Measurements from ENCODE around the gene ADCY6. TPM values are rescaled to one million over a fixed set of nuclear protein-coding genes. Genes with fewer than 3 reads are reported as not detected.

The ADCY6 gene
- total RNA-seq, 1 experiment from 2014 or later: 21.9 TPM

GRCh38 chr12:48758186-48758585, 30.7 kb downstream of the ADCY6 start:
- H3K9me3 Mint-ChIP-seq (ENCODE audit: unreplicated experiment): no peaks in the 10 kb centered on the region
- DNase-seq (ENCODE audit: unreplicated experiment): no peak
- no peak overlapping the region for H3K27ac Mint-ChIP-seq (ENCODE audit: low read depth, unreplicated experiment)
- POLR2A ChIA-PET: interaction anchor here (0.6 kb wide), 1 partner anchor 21 kb away, joined by 3 read pairs; no protein-coding TSS in a partner anchor
- H3K4me1 Mint-ChIP-seq (ENCODE audit: insufficient read depth, unreplicated experiment): no peaks in the 10 kb centered on the region
- BruUV-seq (replicated peaks): no TSS peak
- no peak overlapping the region for H3K4me3 Mint-ChIP-seq (ENCODE audit: unreplicated experiment)
- no peak for TF ChIP-seq CTCF (IDR thresholded peaks at IDR 0.05; ENCODE audit: unreplicated experiment)
- no peaks in the 10 kb centered on the region for H3K36me3 Mint-ChIP-seq (ENCODE audit: insufficient read depth, unreplicated experiment)
- no peaks in the 10 kb centered on the region for H3K27me3 Mint-ChIP-seq (ENCODE audit: insufficient read depth, unreplicated experiment)
- intact Hi-C loops (cut with micrococcal nuclease): no loop called here
- CTCF ChIA-PET: interaction anchor here (0.6 to 3.2 kb wide), 2 partner anchors 32 to 37 kb away, joined by 3 to 20 read pairs; no protein-coding TSS in a partner anchor

- Mint-ChIP-seq H3K27me3 (ENCODE audit: insufficient read depth, unreplicated experiment) (peaks cover 10% of the 10 kb centered on the region), H3K36me3 (ENCODE audit: insufficient read depth, unreplicated experiment) (no peaks in the 10 kb centered on the region), H3K4me3 (ENCODE audit: unreplicated experiment) (no peak overlapping the region), H3K9me3 (ENCODE audit: unreplicated experiment) (no peaks in the 10 kb centered on the region), H3K4me1 (ENCODE audit: insufficient read depth, unreplicated experiment) (no peaks in the 10 kb centered on the region), H3K27ac (ENCODE audit: low read depth, unreplicated experiment) (no peak overlapping the region)
- intact Hi-C loops (cut with micrococcal nuclease): loop anchor here (5.0 kb wide), 2 partner anchors 141 to 209 kb away; no protein-coding TSS in a partner anchor
- CTCF ChIA-PET: interaction anchor here (1.2 to 6.3 kb wide), 3 partner anchors 46 to 69 kb away, joined by 3 to 241 read pairs (median 6); no protein-coding TSS in a partner anchor
- no peak for DNase-seq (ENCODE audit: unreplicated experiment)
- no TSS peak for BruUV-seq (replicated peaks)
- TF ChIP-seq CTCF (IDR thresholded peaks at IDR 0.05; ENCODE audit: unreplicated experiment): no peak
- POLR2A ChIA-PET: interaction anchor here (1.2 kb wide), 1 partner anchor 12 kb away, joined by 3 read pairs; no protein-coding TSS in a partner anchor
Measured at GRCh38 chr12:48750769-48751356, 38.0 kb downstream of the ADCY6 start.

GRCh38 chr12:48750215-48750614, 38.7 kb downstream of the ADCY6 start:
- intact Hi-C loops (cut with micrococcal nuclease): loop anchor here (5.0 kb wide), 2 partner anchors 142 to 208 kb away; no protein-coding TSS in a partner anchor
- H3K4me3 Mint-ChIP-seq (ENCODE audit: unreplicated experiment): no peak overlapping the region
- POLR2A ChIA-PET: interaction anchor here (1.2 kb wide), 1 partner anchor 11 kb away, joined by 3 read pairs; no protein-coding TSS in a partner anchor
- no peak overlapping the region for H3K27ac Mint-ChIP-seq (ENCODE audit: low read depth, unreplicated experiment)
- no peaks in the 10 kb centered on the region for H3K9me3 Mint-ChIP-seq (ENCODE audit: unreplicated experiment)
- no peaks in the 10 kb centered on the region for H3K36me3 Mint-ChIP-seq (ENCODE audit: insufficient read depth, unreplicated experiment)
- no peaks in the 10 kb centered on the region for H3K4me1 Mint-ChIP-seq (ENCODE audit: insufficient read depth, unreplicated experiment)
- peaks cover 10% of the 10 kb centered on the region for H3K27me3 Mint-ChIP-seq (ENCODE audit: insufficient read depth, unreplicated experiment)
- BruUV-seq (replicated peaks): no TSS peak
- CTCF ChIA-PET: interaction anchor here (1.2 to 6.3 kb wide), 3 partner anchors 47 to 69 kb away, joined by 3 to 241 read pairs (median 6); no protein-coding TSS in a partner anchor
- no peak for TF ChIP-seq CTCF (IDR thresholded peaks at IDR 0.05; ENCODE audit: unreplicated experiment)
- no peak for DNase-seq (ENCODE audit: unreplicated experiment)

GRCh38 chr12:48744251-48745008, 44.5 kb downstream of the ADCY6 start:
- Mint-ChIP-seq H3K27ac (ENCODE audit: low read depth, unreplicated experiment) (no peak overlapping the region), H3K9me3 (ENCODE audit: unreplicated experiment) (no peaks in the 10 kb centered on the region), H3K36me3 (ENCODE audit: insufficient read depth, unreplicated experiment) (no peaks in the 10 kb centered on the region), H3K4me3 (ENCODE audit: unreplicated experiment) (no peak overlapping the region), H3K27me3 (ENCODE audit: insufficient read depth, unreplicated experiment) (peaks cover 25% of the 10 kb centered on the region), H3K4me1 (ENCODE audit: insufficient read depth, unreplicated experiment) (no peaks in the 10 kb centered on the region)
- no TSS peak for BruUV-seq (replicated peaks)
- intact Hi-C loops (cut with micrococcal nuclease): no loop called here
- POLR2A ChIA-PET: interaction anchor here (0.6 to 1.2 kb wide), 2 partner anchors 62 to 116 kb away, joined by 3 read pairs; partner anchors contain the start of gene KANSL2
- no peak for TF ChIP-seq CTCF (IDR thresholded peaks at IDR 0.05; ENCODE audit: unreplicated experiment)
- DNase-seq (ENCODE audit: unreplicated experiment): peak; percentile 55
- CTCF ChIA-PET: interaction anchor here (0.6 kb wide), 2 partner anchors 31 to 50 kb away, joined by 4 to 5 read pairs; no protein-coding TSS in a partner anchor

Data from MCF 10A (cell line).